HEK293 (cell line): ENCODE results near the gene KMT2D.

Experiments
- CTCF ChIP-seq: fragments of 450-650 bp; formaldehyde crosslinking; IDR thresholded peaks from 2 replicates; pipeline ENCODE4 v1.5.1; 2016; ENCODE audit warnings: missing biosample characterization, missing genetic modification characterization
- HOXC10 ChIP-seq: sonication (generic); formaldehyde crosslinking; IDR thresholded peaks from 2 replicates; pipeline ENCODE4 v1.8.1; 2023; ENCODE audit warnings: mild to moderate bottlenecking, missing genetic modification reagents
- ZNF114 ChIP-seq: fragments of 450-650 bp; formaldehyde crosslinking; IDR thresholded peaks from 2 replicates; pipeline ENCODE4 v1.5.0; 2017; ENCODE audit warnings: missing biosample characterization, missing genetic modification characterization
- ZNF211 ChIP-seq: fragments of 450-650 bp; formaldehyde crosslinking; IDR thresholded peaks from 2 replicates; pipeline ENCODE4 v1.5.1; 2016; ENCODE audit warnings: low read depth, missing biosample characterization, missing genetic modification characterization
- TF ChIP-seq, protein P1 (sequence below): fragments of 450-650 bp; formaldehyde crosslinking; IDR thresholded peaks from 2 replicates; pipeline ENCODE4 v1.5.1; 2016; ENCODE audit warnings: missing biosample characterization, missing genetic modification characterization

DNA sequence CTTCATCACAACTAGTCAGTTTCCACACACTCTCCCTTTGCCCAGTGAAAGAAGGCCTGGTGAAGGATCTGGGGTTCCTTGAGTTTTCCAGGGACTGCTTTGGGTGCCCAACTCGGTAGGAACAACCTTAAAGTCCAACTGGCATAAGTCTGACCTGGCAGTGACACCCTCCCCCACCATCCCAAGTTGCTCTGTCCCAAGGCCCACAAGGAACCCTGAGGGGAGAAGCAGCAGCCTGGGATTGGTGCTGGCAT lies 1.6 kb downstream of the KMT2D start:
- TF ChIP-seq ZNF211 (tag by site-specific recombination), result no peak
- TF ChIP-seq, protein P1, sequence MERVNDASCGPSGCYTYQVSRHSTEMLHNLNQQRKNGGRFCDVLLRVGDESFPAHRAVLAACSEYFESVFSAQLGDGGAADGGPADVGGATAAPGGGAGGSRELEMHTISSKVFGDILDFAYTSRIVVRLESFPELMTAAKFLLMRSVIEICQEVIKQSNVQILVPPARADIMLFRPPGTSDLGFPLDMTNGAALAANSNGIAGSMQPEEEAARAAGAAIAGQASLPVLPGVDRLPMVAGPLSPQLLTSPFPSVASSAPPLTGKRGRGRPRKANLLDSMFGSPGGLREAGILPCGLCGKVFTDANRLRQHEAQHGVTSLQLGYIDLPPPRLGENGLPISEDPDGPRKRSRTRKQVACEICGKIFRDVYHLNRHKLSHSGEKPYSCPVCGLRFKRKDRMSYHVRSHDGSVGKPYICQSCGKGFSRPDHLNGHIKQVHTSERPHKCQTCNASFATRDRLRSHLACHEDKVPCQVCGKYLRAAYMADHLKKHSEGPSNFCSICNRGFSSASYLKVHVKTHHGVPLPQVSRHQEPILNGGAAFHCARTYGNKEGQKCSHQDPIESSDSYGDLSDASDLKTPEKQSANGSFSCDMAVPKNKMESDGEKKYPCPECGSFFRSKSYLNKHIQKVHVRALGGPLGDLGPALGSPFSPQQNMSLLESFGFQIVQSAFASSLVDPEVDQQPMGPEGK (tag by site-specific recombination), result no peak
- TF ChIP-seq CTCF (tag by site-specific recombination), result no peak
- no peak for TF ChIP-seq HOXC10 (CRISPR knock-in tag)
- TF ChIP-seq ZNF114 (tag by site-specific recombination), result no peak
